GM12872 (cell line): ENCODE measurements around the gene RBM45.

Experiments
- CTCF ChIP-seq: IDR thresholded peaks from 3 replicates; pipeline ENCODE4 v1.5.1; 2011; ENCODE audit warnings: low read depth, mild to moderate bottlenecking, low read length, moderate library complexity; ENCODE audit not compliant: insufficient read depth

Gene RBM45

GRCh38 chr2:178072383-178073301 lies 39.6 kb upstream of the RBM45 start, which contains the start of gene PDE11A:
Gene PDE11A (minus strand): TSS chr2:178072777. CDS start chr2:178072437, 340 bp downstream.
- TF ChIP-seq CTCF = no peak

- no peak for TF ChIP-seq CTCF
Measured at GRCh38 chr2:178074123-178075005, 37.9 kb upstream of the RBM45 start.

- TF ChIP-seq CTCF = no peak
Measured at GRCh38 chr2:178075006-178075326, 37.3 kb upstream of the RBM45 start.

- TF ChIP-seq CTCF = no peak
Measured at GRCh38 chr2:178076130-178076529, 36.1 kb upstream of the RBM45 start.

- TF ChIP-seq CTCF = no peak
Measured at GRCh38 chr2:178082408-178083045, 29.7 kb upstream of the RBM45 start.

GRCh38 chr2:178084273-178084672 lies 28.0 kb upstream of the RBM45 start:
- TF ChIP-seq CTCF = no peak

GRCh38 chr2:178088774-178089270 lies 23.4 kb upstream of the RBM45 start:
- no peak for TF ChIP-seq CTCF
